Kidney tubule cell (primary cell): Measurements from ENCODE around the gene TIGD1.
"Not testable (repeated sequence)": the region's sequence is repeated elsewhere in the genome, so short reads cannot be mapped to it uniquely, and the experiment has no call there.

Source experiments
- DNase-seq: peaks from one replicate; pipeline ENCODE4 v3.0.0-alpha.2; 2018; ENCODE audit warnings: low spot score

The TIGD1 gene

DNA sequence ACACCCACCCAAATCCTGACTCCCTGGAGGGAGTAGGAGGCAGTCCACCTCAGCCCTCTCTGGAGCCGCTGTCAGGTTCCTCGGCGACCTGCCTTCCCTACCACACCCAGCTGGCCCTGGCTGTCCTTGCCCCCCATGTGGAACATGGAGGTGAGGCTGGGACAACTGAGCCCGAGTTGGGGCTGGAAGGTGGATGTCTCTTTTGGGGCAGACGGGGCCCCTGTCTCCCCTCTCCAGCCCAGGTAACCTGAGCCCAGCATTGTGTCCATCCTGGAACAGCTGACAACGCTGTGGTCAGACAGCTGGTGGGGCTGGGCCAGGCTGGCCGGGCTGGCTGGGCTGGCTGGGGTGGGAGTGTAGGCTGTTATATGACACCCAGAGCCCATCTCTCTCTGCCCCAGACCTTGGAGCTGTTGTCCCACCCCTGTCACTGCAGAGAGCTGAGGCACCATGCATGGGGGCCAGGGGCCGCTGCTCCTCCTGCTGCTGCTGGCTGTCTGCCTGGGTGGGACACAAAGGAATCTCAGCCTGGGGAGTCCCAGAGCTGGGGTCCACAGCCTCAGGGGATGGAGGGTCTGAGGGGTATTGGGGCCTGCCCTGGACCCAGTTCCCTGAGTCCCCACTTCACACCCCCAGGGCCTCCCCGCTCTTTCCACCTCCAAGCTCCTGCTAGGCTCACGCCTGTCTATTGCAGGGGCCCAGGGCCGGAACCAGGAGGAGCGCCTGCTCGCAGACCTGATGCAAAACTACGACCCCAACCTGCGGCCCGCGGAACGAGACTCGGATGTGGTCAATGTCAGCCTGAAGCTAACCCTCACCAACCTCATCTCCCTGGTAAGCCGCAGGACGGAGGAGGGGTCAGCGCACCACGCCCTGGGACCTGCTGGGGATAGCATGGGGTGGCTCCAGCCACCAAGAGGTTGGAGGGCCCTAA is 10.8 kb downstream of the TIGD1 start, which contains the start of gene CHRNG:
CHRNG (plus strand) TSS at position 395 of the 934 bp plus-strand sequence; CDS start at position 451, 56 bp downstream.
- no peak for DNase-seq

DNA sequence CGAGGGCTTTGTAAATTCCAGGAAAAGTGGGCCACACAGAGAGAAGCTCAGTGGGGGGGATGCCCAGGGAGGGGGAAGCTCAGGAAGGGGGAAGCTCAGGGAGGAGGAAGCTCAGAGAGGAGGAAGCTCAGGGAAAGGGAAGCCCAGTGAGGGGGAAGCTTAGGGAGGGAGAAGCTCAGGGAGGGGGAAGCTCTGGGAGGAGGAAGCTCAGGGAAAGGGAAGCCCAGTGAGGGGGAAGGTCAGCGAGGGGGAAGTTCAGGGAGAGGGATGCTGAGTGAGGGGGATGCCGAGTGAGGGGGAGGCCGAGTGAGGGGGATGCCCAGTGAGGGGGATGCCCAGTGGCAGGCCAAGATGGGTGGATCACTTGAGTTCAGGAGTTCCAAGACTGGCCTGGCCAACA is 11.7 kb downstream of the TIGD1 start:
- DNase-seq, result no peak

DNA sequence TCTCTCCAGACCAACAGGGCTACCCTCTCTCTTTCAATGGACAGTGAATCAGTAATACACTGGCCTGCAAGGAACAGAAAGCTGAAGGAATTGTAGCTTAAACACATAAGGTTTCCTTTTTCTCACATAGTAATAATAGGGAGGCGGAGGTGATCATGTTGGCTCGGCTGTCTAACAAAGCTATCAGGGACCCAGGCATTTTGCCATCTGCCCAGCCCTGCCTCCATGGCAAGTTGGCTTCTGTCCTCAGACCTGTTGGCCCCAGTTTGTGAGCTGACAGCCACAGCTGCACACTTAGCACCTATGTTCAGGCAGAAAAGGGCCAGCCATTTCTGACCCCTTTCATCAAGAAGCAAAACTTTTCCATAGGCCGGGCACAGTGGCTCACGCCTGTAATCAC is 12.9 kb downstream of the TIGD1 start:
- DNase-seq, result no peak

DNA sequence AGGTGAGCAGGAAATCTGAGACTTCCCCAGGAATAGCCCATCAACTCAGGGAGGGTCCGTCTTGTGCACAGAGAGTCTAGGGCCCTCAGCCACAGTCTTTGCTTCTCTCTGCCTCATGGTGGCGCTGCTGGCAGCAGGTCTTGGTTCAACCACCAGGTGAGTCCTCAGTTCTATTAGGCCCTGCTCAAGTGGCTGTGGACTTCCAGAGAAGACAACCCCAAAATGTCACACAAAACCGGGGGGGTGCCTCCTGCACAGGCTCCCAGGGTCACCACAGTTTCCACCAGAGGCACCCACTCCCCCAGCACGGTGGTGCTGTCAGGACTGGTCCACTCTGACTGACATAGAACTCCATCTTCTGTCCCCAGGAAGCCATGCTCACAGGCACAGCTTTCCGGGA is 13.3 kb downstream of the TIGD1 start:
- no peak for DNase-seq

DNA sequence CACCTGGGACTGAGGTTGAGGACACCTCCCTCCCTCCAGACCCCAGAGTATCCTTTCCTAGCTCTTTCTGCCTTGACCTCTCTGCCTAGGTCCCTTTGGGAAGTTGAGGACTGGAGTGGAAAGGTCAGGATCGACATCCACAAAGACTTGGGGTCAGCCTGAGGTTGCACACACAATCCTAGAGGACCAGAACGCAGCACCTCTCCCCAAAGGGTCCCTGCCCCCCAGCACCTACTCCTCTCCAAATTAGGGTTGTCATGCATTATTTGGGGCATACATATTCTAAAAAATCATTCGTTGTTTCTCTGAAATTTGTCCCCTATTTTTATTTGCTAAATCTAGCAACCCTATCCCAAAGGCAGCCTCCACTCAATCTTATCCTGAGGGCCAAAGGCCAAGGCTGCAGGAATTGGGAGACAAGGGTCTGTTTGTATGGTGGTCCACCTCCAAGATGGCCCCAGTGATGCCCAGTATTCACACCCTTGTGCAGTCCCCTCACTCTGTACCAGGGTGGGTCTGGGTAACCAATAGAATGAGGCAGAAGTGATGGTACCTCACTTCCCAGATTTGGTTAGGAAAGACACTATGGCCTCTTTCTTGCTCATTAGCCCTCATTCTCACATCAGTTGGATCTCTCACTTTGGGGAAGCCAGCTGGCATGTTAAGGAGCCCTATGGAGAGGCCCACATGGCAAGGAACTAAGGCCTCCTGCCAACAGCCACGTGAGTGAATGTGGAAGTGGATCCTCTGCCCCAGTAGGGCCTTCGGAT is 14.4 kb downstream of the TIGD1 start:
- no peak for DNase-seq

DNA sequence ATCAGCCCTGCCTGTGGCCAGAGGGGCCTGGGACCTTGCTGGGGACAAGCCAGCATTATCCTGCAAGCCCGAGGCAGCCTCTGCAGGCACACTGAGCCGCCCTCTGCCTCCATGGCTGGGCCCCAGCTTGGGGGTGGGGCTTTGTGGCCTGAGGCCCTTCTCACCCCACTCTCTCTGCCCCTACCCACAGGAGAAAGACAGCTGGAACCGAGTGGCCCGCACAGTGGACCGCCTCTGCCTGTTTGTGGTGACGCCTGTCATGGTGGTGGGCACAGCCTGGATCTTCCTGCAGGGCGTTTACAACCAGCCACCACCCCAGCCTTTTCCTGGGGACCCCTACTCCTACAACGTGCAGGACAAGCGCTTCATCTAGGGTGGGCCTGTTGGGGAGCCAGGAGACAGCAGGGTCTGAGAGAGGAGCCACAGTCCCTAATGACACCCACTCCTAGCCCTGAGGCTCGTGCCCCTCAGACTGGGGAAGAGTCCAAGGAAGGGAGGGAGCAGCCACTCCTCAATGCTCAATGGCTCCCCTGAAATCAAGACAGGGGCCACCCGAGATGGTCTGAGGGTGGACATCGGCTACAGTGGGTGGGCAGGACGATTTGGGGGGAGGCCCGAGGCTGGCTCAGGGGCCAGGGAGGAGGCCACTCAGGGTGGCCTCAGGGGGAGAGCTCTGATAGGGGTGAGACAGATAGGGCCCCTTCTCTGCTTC is 15.3 kb downstream of the TIGD1 start:
- DNase-seq, result no peak

DNA sequence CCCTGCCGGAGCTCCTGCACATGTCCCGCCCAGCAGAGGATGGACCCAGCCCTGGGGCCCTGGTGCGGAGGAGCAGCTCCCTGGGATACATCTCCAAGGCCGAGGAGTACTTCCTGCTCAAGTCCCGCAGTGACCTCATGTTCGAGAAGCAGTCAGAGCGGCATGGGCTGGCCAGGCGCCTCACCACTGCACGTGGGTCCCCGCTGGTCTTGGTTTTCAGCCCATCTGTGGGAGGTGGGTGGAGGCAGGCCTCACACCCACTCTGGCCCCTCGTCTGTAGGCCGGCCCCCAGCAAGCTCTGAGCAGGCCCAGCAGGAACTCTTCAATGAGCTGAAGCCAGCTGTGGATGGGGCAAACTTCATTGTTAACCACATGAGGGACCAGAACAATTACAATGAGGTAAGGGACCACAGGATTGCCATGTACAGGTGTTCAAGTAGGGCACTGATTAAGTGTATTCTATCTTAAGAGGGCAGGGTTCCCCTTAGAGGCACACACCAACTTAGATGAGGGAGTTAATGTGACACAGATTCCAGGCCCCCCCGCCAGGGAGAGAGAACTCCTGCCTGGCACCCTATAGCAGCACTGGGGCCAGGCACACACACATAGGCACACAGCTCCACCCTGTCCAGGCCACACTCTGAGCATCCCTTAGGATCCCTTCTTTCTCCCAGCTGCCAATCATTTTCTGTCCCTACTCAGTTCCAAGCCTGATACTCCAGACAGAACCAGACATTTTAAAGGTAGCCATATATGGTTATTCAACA is 16.2 kb downstream of the TIGD1 start:
- no peak for DNase-seq

DNA sequence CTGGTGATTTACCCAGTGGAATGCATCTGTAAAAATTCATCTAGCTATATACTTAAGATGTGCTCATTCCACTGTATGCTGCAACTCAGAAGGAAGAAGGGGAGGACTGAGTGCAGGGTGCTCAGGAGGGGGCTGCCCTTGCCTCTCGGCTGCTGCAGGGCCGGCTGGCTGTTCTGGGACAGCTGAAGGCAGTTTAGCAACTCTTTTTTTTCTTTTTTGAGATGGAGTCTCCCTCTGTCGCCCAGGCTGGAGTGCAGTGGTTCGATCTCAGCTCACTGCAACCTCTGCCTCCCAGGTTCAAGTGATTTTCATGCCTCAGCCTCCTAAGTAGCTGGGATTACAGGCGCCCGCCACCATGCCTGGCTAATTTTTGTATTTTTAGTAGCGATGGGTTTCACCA is 17.5 kb downstream of the TIGD1 start:
- not testable (repeated sequence) for DNase-seq

DNA sequence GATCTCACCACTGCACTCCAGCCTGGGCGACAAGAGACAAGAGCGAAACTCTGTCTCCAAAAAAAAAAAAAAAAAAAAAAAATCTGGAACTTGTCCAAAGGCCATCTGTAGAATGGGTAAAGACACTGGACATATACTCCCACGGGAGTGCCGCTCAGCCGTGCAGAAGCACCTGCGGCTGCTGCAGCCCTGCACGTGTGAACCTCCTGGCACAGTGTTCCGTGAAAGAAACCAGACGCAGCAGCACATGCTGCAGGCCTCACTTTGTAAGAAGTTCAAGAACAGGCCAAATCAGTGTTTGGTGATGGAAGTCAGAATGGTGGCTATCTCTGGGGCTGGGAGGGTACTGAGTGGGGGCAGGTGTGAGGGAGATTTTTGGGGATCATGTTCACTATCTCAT is 17.9 kb downstream of the TIGD1 start:
- no peak for DNase-seq

DNA sequence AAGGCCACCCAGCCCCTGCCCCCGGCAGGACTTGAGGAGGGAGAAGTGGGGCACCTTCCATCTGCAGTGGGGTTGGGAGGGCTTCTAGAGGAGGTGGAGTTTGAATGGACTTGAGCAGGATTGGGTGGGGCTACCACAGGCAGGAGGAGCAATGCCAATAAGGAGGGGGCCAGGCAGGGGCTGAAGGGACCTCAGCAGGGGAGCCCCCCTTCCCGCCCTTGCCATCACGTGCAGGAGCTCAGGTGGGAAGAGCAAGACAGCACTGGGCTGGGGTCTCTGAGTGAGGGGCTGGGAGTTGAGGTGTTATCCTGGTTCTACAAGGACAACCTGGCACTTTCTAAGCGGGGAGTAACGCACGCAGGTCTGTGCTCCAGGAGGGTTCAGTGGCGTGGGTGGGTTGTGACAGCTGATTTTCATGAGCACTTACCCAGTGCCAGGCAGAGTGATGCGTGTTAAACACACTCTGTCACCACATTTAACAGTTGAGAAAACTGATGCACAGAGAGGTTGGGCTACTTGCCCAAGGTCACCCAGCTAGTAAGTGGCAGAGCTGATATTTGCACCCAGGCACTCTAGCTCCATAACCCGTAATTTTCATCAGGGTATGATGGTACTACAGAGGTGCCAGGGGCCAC is 19.6 kb downstream of the TIGD1 start:
- no peak for DNase-seq

DNA sequence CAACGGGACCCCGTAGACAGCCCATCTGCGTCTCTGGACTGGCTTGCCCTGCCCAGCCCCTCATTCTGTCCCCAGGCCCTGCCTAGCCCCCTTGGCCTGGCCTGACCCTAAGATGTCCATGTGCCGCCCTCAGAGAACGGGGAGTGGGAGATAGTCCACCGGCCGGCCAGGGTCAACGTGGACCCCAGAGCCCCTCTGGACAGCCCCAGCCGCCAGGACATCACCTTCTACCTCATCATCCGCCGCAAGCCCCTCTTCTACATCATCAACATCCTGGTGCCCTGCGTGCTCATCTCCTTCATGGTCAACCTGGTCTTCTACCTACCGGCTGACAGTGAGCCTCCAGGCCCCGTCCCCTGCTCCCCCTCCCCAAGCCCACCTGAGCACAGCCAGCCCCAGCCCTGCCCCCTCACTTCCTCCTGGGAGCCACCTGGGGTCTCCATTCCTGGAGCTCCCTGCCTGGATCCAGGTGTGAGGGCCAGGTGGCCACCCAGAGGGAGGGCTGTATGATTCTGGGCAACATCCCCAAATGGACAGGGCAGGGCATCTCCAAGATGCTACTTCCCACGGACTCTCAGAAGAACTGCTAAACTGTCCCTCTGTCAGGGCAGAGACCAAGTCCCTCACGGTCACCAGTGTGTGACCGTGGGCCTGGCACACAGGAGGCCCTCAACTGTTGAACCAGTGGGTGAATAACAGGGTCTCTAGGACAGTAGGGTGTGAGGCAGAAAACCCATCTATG is 20.4 kb downstream of the TIGD1 start:
- no peak for DNase-seq

DNA sequence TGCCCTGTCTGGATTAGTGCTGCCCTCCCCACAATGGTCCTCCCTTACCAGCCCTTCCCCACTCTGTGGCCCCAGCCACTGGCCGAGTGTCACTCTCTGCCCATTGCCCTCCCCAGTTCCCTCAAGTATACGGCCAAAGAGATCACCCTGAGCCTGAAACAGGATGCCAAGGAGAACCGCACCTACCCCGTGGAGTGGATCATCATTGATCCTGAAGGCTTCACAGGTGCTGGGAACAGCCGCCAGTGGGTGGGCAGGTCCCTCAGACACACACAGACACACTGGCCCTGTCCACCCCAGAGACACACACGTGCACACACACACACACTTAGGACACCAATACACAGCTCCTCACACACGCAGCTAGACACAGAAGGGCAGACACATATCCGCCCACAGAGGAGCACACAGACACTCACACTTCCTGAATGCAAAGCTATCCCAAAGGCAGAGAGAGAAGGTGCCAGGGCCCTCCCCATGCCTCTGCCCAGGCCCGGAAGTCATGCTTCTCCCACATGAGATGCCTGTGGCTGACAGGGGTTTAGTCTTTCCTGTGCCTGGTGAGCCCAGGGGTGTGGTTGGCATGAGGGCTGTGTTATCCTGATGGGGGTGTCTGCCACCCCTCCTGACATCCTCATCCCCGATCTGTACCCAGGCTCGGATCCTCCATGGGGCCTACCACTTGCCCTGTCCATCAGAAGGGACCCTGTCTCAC is 21.5 kb downstream of the TIGD1 start:
- DNase-seq, result no peak

DNA sequence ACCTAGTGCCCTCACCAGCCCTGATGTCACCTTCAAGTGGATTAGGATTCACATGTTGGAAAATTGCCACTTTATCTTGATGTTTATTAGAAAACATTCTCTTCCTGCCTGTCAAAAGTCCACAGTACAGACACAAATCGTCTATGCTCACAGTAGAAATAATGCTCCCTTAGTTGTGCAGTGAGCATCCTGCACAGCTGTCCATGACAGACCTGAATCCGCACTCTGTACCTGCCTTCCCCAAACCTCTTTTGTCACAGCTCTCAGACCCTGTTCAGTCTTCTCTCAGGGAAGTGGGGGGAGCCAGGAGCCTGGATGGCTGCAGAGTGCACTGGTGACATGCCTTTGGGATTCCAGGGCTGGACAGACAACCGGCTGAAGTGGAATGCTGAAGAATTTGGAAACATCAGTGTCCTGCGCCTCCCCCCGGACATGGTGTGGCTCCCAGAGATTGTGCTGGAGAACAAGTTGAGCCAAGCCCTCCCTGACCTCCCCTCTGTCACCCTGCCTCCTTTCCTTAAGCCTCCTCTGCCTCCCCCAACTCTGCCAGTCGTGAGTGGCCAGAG is 22.4 kb downstream of the TIGD1 start:
- no peak for DNase-seq

DNA sequence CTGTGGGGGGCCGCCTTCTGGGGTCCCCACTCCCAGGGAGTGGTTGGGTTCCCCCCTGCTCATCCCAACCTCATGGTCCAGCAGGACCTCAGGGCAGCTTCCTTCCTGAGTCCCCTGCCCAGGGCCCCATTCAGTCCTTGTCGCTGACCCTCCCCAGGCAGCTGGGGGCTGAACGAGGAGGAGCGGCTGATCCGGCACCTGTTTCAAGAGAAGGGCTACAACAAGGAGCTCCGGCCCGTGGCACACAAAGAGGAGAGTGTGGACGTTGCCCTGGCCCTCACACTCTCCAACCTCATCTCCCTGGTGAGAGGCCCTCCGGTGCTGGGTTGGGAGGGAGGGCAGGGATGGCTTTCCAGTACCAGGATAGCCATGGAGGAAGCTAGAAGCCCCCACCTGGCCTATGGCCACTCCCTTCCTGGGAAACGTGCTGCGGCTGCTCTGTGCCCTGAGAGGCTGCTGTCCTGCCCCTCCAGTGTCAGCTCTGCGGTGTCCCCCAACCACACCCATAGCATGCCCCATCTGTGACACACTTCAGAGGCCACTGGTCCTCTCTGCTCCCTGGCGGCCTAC is 23.9 kb downstream of the TIGD1 start:
- DNase-seq, result no peak

DNA sequence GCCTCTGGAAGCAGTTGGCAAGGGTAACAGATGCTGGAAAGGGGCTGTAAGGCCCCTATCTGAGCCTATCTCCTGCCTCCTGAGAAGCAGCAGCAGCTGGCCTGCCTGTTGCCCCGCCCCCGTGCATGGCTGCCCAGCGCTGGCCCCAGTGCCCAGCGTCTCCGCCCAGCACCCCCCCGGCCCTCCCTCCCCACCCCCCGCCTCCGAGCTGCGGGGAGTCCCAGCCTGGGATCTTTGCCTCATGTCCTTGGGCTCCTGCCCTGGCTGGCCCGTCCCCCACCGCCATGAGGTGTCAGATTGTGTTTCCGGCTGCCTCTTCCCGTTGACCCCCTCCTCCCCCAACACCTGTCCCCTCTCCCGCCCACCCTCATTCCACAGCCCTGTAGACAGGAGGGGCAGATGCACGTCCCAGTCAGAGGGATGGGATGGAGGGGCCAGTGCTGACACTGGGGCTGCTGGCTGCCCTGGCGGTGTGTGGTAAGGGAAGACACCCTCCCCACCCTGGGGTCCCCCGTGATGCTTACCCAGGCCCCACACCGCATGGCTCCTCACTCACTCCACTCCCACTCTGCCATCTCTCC is 24.5 kb downstream of the TIGD1 start, which contains the start of gene CHRND:
CHRND (plus strand) TSS at position 370 of the 581 bp plus-strand sequence; CDS start at position 426, 56 bp downstream.
- DNase-seq, result no peak

DNA sequence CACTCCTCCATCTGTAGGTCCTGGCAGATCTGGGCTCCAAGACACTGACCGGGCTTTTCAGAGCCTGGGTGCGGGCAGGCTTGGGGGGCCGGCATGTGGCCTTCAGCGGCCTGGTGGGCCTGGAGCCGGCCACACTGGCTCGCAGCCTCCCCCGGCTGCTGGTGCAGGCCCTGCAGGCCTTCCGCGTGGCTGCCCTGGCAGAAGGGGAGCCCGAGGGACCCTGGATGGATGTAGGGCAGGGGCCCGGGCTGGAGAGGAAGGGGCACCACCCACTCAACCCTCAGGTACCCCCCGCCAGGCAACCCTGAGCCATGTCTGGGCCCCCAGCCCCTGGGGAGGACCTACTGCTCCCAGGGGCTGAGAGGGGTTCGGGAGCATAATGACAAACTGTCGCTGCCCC is 25.2 kb downstream of the TIGD1 start:
- DNase-seq, result no peak

DNA sequence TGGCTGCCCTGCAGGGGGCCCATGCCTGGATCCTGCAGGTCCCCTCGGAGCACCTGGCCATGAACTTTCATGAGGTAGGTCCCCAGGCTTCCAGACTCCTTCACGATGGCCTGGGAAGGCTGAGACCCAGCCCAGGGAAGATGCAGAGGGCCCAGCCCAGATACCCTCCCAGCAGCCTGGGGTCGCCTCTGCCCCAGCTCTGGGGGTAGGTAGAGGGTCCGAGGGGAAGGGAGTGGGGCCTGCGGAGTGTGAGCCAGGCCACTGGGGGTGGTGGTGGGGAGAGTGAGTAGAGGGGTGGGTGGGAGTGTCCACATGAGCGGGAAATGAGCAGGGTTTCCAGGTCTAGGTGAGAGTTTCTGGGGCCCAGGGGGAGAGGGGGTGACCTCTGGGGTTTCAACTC is 25.6 kb downstream of the TIGD1 start:
- no peak for DNase-seq
